Posterior vena cava (tissue), 2 donors: ENCODE data around the gene CHD3. TPM values are rescaled to one million over a fixed set of nuclear protein-coding genes. Genes with fewer than 3 reads are reported as not detected.

Experiments
- DNase-seq: peaks from one replicate; pipeline ENCODE4 v3.0.0-alpha.2; 2020; ENCODE audit warnings: low spot score
- intact Hi-C, 2 donors: fragments of 100-400 bp; cut with DNase I; formaldehyde crosslinking; loops; one replicate each; pipeline versions ENCODE4 v1.14.1 to v1.14.2; 2022 to 2023
- total RNA-seq, 2 donors: library from RNA; stranded (reverse); fragmentation: NEBNext Ultra II Directional; extraction: Animal tissue kit (Norgen Biotek cat#: 25700); gene quantifications; one replicate each; pipeline ENCODE4 v1.2.1, GENCODE V29; 2021
- donor health status: DM: yes; HTN: yes; CAD: no.
- donor health status: DM: yes; HTN: yes; CAD: no.

CHD3 gene
- total RNA-seq, 2 donors from 2014 or later, result 67.4 to 105 TPM

DNA sequence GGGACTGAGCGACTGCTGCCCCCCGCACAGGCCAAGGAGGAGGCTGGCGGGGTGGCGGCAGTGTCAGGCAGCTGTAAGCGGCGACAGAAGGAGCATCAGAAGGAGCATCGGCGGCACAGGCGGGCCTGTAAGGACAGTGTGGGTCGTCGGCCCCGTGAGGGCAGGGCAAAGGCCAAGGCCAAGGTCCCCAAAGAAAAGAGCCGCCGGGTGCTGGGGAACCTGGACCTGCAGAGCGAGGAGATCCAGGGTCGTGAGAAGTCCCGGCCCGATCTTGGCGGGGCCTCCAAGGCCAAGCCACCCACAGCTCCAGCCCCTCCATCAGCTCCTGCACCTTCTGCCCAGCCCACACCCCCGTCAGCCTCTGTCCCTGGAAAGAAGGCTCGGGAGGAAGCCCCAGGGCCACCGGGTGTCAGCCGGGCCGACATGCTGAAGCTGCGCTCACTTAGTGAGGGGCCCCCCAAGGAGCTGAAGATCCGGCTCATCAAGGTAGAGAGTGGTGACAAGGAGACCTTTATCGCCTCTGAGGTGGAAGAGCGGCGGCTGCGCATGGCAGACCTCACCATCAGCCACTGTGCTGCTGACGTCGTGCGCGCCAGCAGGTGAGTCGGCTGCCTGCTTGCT, 39.3 kb upstream of the CHD3 start:
- peak; percentile 82 for DNase-seq
- intact Hi-C loops, result no loop called here

GRCh38 chr17:7849751-7850504, 38.7 kb upstream of the CHD3 start:
- intact Hi-C loops, result loop anchor here (2.0 to 10.0 kb wide), 2 partner anchors 59 to 105 kb away; no protein-coding TSS in a partner anchor
- no peak for DNase-seq

DNA sequence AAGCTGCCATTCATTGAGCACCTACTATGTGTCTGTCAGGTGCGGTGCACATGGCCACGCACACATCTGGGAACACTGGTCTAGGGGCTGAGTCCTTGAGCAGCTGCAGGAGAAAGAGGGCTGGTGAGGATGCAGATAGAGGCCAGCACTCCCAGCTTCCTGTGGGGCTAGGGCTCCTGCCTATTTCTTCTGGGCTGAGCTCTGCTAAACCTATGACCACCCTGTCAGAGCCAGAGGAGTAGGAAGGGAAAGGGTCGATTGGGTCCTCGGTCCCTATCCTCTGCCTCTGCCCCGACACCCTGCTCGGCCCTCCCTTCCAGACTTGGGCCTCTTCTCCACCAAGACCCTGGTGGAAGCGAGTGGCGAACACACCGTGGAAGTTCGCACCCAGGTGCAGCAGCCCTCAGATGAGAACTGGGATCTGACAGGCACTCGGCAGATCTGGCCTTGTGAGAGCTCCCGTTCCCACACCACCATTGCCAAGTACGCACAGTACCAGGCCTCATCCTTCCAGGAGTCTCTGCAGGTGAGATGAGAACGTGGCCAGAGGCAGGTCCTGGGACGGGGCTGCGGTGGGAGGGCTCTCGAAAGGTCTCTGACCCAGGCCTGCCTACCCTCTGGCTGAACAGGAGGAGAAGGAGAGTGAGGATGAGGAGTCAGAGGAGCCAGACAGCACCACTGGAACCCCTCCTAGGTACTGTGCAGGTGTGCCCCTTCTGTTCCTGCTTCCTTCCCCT, 37.7 kb upstream of the CHD3 start:
- DNase-seq, result no peak
- intact Hi-C loops, result loop anchor here (2.0 to 10.0 kb wide), 2 partner anchors 60 to 106 kb away; no protein-coding TSS in a partner anchor

DNA sequence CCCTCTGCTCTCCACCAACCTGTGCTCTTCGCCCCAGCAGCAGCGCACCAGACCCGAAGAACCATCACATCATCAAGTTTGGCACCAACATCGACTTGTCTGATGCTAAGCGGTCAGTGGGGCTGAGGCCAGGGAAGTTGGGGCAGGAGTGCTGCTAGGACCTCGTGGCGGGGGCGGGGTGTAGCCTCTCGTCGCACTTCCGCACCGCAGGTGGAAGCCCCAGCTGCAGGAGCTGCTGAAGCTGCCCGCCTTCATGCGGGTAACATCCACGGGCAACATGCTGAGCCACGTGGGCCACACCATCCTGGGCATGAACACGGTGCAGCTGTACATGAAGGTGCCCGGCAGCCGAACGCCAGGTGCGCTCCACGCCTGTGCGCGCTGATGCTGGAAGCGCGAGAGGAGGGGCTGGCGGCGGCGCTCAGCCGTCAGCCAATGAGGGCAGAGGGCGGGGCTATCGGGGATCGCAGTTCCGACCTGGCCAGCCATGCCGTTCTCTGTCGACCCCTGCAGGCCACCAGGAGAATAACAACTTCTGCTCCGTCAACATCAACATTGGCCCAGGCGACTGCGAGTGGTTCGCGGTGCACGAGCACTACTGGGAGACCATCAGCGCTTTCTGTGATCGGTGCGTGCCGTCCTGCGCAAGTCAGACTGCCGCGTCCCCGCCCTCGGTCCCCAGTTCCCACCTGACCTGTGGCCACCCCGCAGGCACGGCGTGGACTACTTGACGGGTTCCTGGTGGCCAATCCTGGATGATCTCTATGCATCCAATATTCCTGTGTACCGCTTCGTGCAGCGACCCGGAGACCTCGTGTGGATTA, 36.9 kb upstream of the CHD3 start:
- intact Hi-C loops, result loop anchor here (2.0 to 10.0 kb wide), 3 partner anchors 37 to 107 kb away; no protein-coding TSS in a partner anchor
- peak; percentile 97 for DNase-seq

DNA sequence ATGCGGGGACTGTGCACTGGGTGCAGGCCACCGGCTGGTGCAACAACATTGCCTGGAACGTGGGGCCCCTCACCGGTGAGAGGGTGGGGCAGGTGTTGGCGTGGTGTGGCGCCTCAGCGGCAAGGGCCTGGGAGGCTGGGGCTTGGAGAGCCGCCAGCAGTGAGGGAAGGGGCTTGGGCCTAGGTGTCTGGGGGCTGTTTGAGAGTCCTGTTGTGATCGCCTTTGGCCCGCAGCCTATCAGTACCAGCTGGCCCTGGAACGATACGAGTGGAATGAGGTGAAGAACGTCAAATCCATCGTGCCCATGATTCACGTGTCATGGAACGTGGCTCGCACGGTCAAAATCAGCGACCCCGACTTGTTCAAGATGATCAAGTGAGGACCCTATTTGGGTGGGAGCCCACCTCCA, 36.3 kb upstream of the CHD3 start:
- DNase-seq, result no peak
- intact Hi-C loops, result loop anchor here (2.0 to 10.0 kb wide), 2 partner anchors 37 to 107 kb away; no protein-coding TSS in a partner anchor

GRCh38 chr17:7852919-7853690, 35.5 kb upstream of the CHD3 start:
- intact Hi-C loops, result loop anchor here (2.0 to 10.0 kb wide), 2 partner anchors 38 to 108 kb away; no protein-coding TSS in a partner anchor
- DNase-seq, result peak; percentile 80

GRCh38 chr17:7853691-7854038, 34.9 kb upstream of the CHD3 start:
- intact Hi-C loops, result loop anchor here (2.0 to 10.0 kb wide), 2 partner anchors 39 to 109 kb away; no protein-coding TSS in a partner anchor
- DNase-seq, result peak; percentile 80

GRCh38 chr17:7854078-7854777, 34.4 kb upstream of the CHD3 start:
- DNase-seq, result peak; percentile 79
- intact Hi-C loops, result loop anchor here in 1 of 2 donors (10.0 kb wide), 1 partner anchor 109 kb away; no protein-coding TSS in a partner anchor

GRCh38 chr17:7854851-7855659, 33.5 kb upstream of the CHD3 start, which contains the start of gene TMEM88:
Gene TMEM88 (plus strand): TSS chr17:7855066. CDS start chr17:7855075, 9 bp downstream.
- DNase-seq, result peak; percentile 84
- intact Hi-C loops, result loop anchor here in 1 of 2 donors (10.0 kb wide), 1 partner anchor 110 kb away; no protein-coding TSS in a partner anchor

DNA sequence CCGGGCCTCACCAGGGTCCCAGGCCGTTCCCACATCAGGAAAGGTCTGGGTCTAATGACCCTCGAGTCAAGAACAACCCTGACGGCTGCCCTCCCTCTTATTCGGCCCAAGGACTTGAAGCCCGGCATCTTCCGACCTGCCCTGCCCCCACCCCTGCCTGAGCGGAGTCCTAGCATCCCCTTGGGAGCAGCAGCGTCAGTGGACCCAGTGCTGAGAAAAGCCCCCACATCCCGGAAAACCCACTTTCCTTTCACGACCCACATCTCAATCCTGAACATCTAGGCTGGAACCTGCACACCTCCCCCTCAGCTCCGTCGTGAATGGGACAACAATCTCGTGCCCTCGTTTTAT, 33.0 kb upstream of the CHD3 start:
- DNase-seq, result no peak
- intact Hi-C loops, result loop anchor here in 1 of 2 donors (10.0 kb wide), 1 partner anchor 111 kb away; no protein-coding TSS in a partner anchor

DNA sequence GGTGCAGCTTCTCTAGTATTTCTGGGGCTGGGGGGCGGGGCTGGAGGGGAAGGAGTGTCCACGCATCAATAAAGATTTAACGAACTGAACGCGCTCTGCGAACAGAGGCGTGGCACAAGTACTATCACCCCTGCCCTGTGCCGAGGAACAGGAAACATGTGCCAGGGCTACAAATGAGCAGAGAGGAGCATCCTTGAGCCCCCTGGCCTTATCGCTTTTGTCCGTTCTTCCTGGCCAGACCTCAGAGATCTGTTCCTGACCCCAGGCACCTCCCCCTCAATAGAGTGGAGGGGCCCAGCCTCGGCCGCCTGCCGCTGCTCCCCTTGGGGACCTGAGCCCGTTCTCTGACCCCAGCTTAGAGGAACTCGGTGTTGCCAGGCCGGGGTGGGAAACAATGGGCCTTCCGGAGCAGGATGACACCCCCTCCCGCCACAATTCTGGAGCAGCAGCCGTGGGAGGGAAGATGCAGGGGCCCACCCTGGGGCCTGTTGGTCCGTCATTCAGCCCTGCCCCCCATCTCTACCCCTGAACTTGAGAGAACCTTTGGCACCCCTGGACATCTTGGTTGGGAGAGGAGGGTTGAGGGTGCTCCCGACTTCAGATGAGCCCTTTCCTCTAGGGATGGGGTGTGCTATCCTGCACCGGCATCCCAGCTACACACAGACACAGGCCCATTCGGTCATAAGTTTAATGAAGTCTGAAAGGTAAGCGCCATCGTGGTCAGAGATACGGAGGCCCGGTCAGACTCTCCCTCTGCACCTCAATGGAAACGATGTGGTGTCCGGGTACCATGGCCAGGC, 32.4 kb upstream of the CHD3 start:
- DNase-seq, result peak; percentile 90
- intact Hi-C loops, result loop anchor here in 1 of 2 donors (10.0 kb wide), 1 partner anchor 111 kb away; no protein-coding TSS in a partner anchor

DNA sequence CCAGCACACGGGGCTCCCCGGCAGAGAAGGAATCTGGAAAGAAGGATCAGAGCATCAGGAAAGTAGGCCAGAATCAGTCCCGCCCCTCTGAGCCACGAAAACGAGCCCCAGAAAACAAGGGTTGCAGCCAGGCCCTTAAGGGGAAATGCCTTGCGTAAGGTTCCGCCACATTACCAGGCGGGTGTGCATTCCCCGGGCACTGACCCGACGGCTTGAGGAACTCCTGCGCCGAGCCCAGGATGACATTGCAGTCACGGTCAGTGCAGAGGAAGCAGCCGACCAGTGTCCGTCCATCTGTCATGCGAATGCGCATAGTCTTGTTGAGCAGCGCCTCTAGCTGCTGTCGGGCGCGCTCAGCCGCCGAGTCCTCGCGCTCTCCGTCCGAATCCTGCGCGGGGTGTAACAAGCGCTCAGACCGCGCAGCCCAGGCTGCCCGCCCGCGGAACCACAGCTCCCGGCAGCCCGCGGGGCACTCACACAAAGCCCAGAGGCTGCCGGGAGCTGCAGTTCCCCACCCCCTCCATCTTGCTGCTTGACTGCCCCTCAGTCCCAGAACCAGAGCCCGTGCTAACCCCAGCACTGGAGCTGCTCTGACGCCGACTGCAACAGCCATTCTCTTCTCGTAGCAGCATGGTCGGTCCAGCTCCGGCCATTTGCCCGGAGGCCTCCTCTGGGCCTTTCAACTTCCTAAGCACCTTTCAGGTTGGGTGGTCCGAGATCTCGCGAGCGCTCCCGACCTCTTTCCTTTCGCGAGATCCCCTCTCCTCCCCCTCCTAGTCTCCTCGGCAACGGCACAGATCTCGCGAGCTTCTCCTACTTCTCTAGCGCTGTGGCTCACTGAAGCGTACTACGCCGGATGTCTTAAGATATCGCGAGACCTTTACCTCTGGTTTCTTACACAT, 31.5 kb upstream of the CHD3 start, which contains the start of gene NAA38:
TSS of gene NAA38 (minus strand) at position 749 of the 902 bp plus-strand sequence. CDS start at position 653, 96 bp downstream.
- intact Hi-C loops, result loop anchor here in 1 of 2 donors (10.0 kb wide), 1 partner anchor 112 kb away; no protein-coding TSS in a partner anchor
- DNase-seq, result peak; percentile 99

GRCh38 chr17:7857713-7858521, 30.7 kb upstream of the CHD3 start, which contains the start of gene CYB5D1:
Gene CYB5D1 (plus strand): TSS chr17:7858003. CDS start chr17:7858135, 132 bp downstream.
- DNase-seq, result peak; percentile 96
- intact Hi-C loops, result loop anchor here in 1 of 2 donors (10.0 kb wide), 1 partner anchor 113 kb away; no protein-coding TSS in a partner anchor

DNA sequence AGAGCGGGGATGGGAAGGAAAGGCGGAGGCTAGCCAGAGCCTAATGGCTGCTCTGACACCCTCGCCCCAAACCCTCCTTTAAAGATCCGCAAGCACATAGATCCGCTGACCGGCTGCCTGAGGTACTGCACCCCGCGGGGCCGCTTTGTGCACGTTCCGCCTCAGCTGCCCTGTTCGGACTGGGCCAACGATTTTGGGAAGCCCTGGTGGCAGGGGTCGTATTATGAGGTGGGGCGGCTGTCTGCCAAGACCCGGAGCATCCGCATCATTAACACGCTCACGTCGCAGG, 30.1 kb upstream of the CHD3 start:
- intact Hi-C loops, result loop anchor here in 1 of 2 donors (10.0 kb wide), 1 partner anchor 114 kb away; no protein-coding TSS in a partner anchor
- DNase-seq, result peak; percentile 86
